Heart right ventricle (tissue), 16 donors: ENCODE results near the gene ASCC1. TPM values are rescaled to one million over a fixed set of nuclear protein-coding genes. Genes with fewer than 3 reads are reported as not detected.

Experiments
- ATAC-seq, 8 donors: fragments of 200-7000 bp; cut with Tn5 transposase; one replicate each; pipeline ENCODE4 v1.9.1; 2020; ENCODE audit warnings: mild to moderate bottlenecking in 8 of 8, moderate library complexity in 8 of 8, moderate number of reproducible peaks in 1 of 8
- DNase-seq, 2 donors: peaks; one replicate each; pipeline ENCODE4 v3.0.0-alpha.2; 2020
- H3K27ac ChIP-seq, 10 donors: fragments of 200-600 bp; sonication (generic) in 2 of 10; one replicate each; pipeline versions ENCODE4 v1.5.0 to v1.8.0; 2020 to 2022; ENCODE audit warnings: mild to moderate bottlenecking in 3 of 10
- H3K27me3 ChIP-seq, 7 donors: fragments of 200-600 bp; one replicate each; pipeline ENCODE4 v1.8.0; 2021 to 2022; ENCODE audit warnings: mild to moderate bottlenecking in 2 of 7
- H3K36me3 ChIP-seq, 9 donors: fragments of 200-600 bp; sonication (generic) in 1 of 9; one replicate each; pipeline versions ENCODE4 v1.5.0 to v1.8.0; 2020 to 2022; ENCODE audit warnings: mild to moderate bottlenecking in 2 of 9
- H3K4me1 ChIP-seq, 9 donors: fragments of 200-600 bp; sonication (generic) in 1 of 9; one replicate each; pipeline versions ENCODE4 v1.5.0 to v1.8.0; 2020 to 2022; ENCODE audit warnings: mild to moderate bottlenecking in 4 of 9
- H3K4me3 ChIP-seq, 10 donors: fragments of 200-600 bp; sonication (generic) in 2 of 10; one replicate each; pipeline versions ENCODE4 v1.5.0 to v1.8.0; 2020 to 2022; ENCODE audit warnings: mild to moderate bottlenecking in 7 of 10, moderate library complexity in 2 of 10
- H3K9me3 ChIP-seq, 11 donors: fragments of 200-600 bp in 10 of 11; sonication (generic) in 2 of 11; one replicate each; pipeline versions ENCODE4 v1.5.0 to v1.8.0; 2013 to 2022; ENCODE audit warnings: mild to moderate bottlenecking in 2 of 11, control low read depth in 1 of 11, moderate library complexity in 1 of 11
- CTCF ChIP-seq, 9 donors: fragments of 200-600 bp; sonication (generic) in 2 of 9; IDR thresholded peaks; one replicate each; pipeline versions ENCODE4 v1.5.0 to v1.8.0; 2021 to 2022; ENCODE audit warnings: antibody characterized with exemption in 9 of 9, mild to moderate bottlenecking in 5 of 9, moderate library complexity in 1 of 9
- whole genome bisulfite sequencing, 2 donors: extraction: QIAGEN DNeasy Blood & Tissue Kit; methylation state at CpG; one replicate each; pipeline ENCODE4 v1.1.7; 2013; ENCODE audit warnings: inconsistent platforms in 1 of 2; 5-methylcytosine and 5-hydroxymethylcytosine counted together
- intact Hi-C, 10 donors: fragments of 100-400 bp; cut with DNase I; formaldehyde crosslinking; loops; one replicate each; pipeline versions ENCODE4 v1.11.1 to v1.14.2; 2022
- long read RNA-seq, 3 donors: library from polyadenylated mRNA; unstranded; transcript quantifications; one replicate each; pipeline ENCODE4 v2.0.0, GENCODE V29; 2020 to 2021
- polyA plus RNA-seq, 2 donors: library from polyadenylated mRNA; stranded (reverse); fragments of 200-250 nt; gene quantifications; one replicate each; pipeline ENCODE4 v1.2.3, GENCODE V29; 2013
- total RNA-seq, 10 donors: library from RNA; stranded (reverse); fragmentation: NEBNext Ultra II Directional in 3 of 10; extraction: Animal tissue kit (Norgen Biotek cat#: 25700) in 3 of 10; gene quantifications; one replicate each; pipeline versions ENCODE4 v1.2.1 to v1.2.4, GENCODE V29; 2021 to 2023
- donor health status: Arrhythmogenic right ventricular cardiomyopathy.
- donor health status: ischemic (EF 13 %, LVEDD 7.1; RV severe dilation, severe dysfunction).
- donor health status: healthy with polysubstance abuse.
- donor health status: DM: no; HTN: yes; CAD: no.
- donor health status: DM: no; HTN: no; CAD: no.
- donor health status: ischemic (EF 25% LVEDD 6.9; RV normal size, moderate dysfunction).
- donor health status: ischemic (EF 25% LVEDD 5.7; RV mildly dilated, moderate dysfunction).
- donor health status: healthy.
- donor health status: DM: yes; HTN: yes; CAD: no.
- donor health status: Ischemic cardiomyopathy.
- donor health status: ischemic (EF 35%, LVEDD 5.7; RV mildly dilated, moderate dysfunction).
- donor health status: nonischemic (EF 11% LVEDD 7.7; RV severe dilation, severe dysfunction).
- donor health status: DM: yes; HTN: yes; CAD: no.
- donor health status: PGD.
- donor health status: ischemic (EF 29% LVEDD 5.4; RV normal size, mild dysfunction).
- donor health status: nonischemic (EF 23%, LVEDD 6.1; RV moderate dilation, normal function).

Gene ASCC1
- 10 to 100 TPM; 25.2 to 40.5 (median 33.0) TPM for total RNA-seq
- polyA plus RNA-seq = 10 to 100 TPM in 1 of 2 donors, 1 to 10 TPM in 1; 8.4 to 35.8 TPM
- long read RNA-seq, donor 1, transcript ASCC1-202 (10 exons, 2,002 nt) = major isoform, 10 of 50 reads
- long read RNA-seq, donor 1, partial matches to known transcripts = 3 of 50 reads
- long read RNA-seq, donor 1, other reads (novel, unspliced or antisense) = 37 of 50 reads
- long read RNA-seq, donor 2, transcript ASCC1-202 (10 exons, 2,002 nt) = major isoform, 25 of 87 reads
- long read RNA-seq, donor 2, partial matches to known transcripts = 4 of 87 reads
- long read RNA-seq, donor 2, other reads (novel, unspliced or antisense) = 57 of 87 reads
- long read RNA-seq, donor 3, transcript ASCC1-202 (10 exons, 2,002 nt) = major isoform, 39 of 71 reads
- long read RNA-seq, donor 3, partial matches to known transcripts = 8 of 71 reads
- long read RNA-seq, donor 3, other reads (novel, unspliced or antisense) = 23 of 71 reads

- intact Hi-C loops = loop anchor here in 8 of 10 donors (1.0 to 10.0 kb wide), 15 partner anchors 44 to 261 kb away; partner anchors contain the start of genes DDIT4 (in 4 of the 8) and CHST3 (in 1 of the 8)
- peaks cover 0 to 35% (median 12%) of the 10 kb centered on the region in 9 donors for H3K36me3 ChIP-seq
- TF ChIP-seq CTCF (IDR thresholded peaks at IDR 0.05) = peak in 2 of 9 donors; percentile 6 to 8
- peak; percentile 97 to 98 (median 98) for ATAC-seq
- WGBS, 2 donors = 0% methylated on average over 64 of the region's 64 CpGs
- H3K27me3 ChIP-seq = no peaks in the 10 kb centered on the region
- peaks cover 10 to 49% (median 39%) of the 10 kb centered on the region in 9 donors for H3K4me1 ChIP-seq
- peak; percentile 91 to 93 for DNase-seq
- H3K9me3 ChIP-seq = no peaks in the 10 kb centered on the region
- peak within 1 kb of the TSS; percentile 89 to 99 (median 98) for H3K27ac ChIP-seq
- H3K4me3 ChIP-seq = peak within 1 kb of the TSS; percentile 23 to 84 (median 70)
Observed at GRCh38 chr10:72215611-72216549, at the start of gene ASCC1, which contains the start of gene ANAPC16. ASCC1 (minus strand) TSS chr10:72216276; CDS start chr10:72213298, 2,978 bp downstream. ANAPC16 (plus strand) TSS chr10:72216012; CDS start chr10:72223915, 7,903 bp downstream.

GRCh38 chr10:72265508-72265907 lies 49.4 kb upstream of the ASCC1 start:
- no peaks in the 10 kb centered on the region for H3K27me3 ChIP-seq
- H3K4me3 ChIP-seq = no peak overlapping the region
- H3K27ac ChIP-seq = no peak overlapping the region
- TF ChIP-seq CTCF (IDR thresholded peaks at IDR 0.05) = no peak
- H3K4me1 ChIP-seq = peaks cover 2 to 31% (median 17%) of the 10 kb centered on the region in 9 donors
- intact Hi-C loops = no loop called here
- DNase-seq = no peak
- no peak for ATAC-seq
- 79 to 87% methylated on average over 6 of the region's 6 CpGs for WGBS, 2 donors
- H3K9me3 ChIP-seq = no peaks in the 10 kb centered on the region
- H3K36me3 ChIP-seq = no peaks in the 10 kb centered on the region

GRCh38 chr10:72264536-72264935 lies 48.5 kb upstream of the ASCC1 start:
- intact Hi-C loops = no loop called here
- 89 to 94% methylated on average over 1 of the region's 1 CpG for WGBS, 2 donors
- Histone ChIP-seq H3K4me1 (peaks cover 12 to 41% (median 26%) of the 10 kb centered on the region in 9 donors), H3K27me3 (no peaks in the 10 kb centered on the region), H3K36me3 (no peaks in the 10 kb centered on the region), H3K9me3 (no peaks in the 10 kb centered on the region), H3K27ac (no peak overlapping the region), H3K4me3 (no peak overlapping the region)
- no peak for TF ChIP-seq CTCF (IDR thresholded peaks at IDR 0.05)
- no peak for DNase-seq
- ATAC-seq = no peak
